GM21381 (cell line): ENCODE measurements around the gene C22orf15.

ENCODE experiments used
- ATAC-seq: cut with Tn5 transposase; IDR thresholded peaks from one replicate; pipeline ENCODE4 v1.9.1; 2021; ENCODE audit warnings: mild to moderate bottlenecking, moderate library complexity; ENCODE audit not compliant: unreplicated experiment

The C22orf15 gene

DNA sequence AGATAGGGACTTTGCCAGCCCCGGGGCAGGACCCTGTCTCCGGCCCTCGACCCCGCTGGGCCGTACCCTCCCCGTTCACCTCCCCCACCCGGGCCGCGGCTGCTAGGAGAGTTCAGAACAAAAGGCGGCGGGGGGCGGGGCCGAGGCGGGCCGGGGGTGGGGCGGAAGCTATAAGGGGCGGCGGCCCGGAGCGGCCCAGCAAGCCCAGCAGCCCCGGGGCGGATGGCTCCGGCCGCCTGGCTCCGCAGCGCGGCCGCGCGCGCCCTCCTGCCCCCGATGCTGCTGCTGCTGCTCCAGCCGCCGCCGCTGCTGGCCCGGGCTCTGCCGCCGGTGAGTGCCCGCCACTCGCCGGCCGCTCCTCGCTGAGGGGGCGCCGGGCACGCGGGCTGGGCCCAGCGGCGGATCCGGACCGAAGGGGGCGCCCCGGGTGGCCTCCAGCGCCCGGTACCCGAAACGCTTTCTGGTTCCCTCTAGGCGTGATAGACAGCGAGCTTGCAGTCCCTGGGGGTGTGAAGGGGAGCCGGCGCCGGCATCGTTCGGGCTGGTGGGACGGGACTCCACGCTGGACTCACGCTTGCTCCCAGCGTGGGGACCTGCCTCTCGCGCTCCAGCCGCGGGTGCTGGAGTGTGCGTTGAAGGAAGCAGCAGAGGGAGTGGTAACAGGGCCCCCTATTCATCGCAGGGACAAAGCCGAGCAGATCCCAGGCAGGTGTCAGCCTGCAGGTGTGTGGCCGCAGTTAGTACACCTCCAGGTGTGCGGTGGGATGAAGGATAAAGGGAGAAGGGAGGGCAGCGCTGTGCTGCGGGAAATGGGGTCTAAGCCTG, 10.1 kb downstream of the C22orf15 start, which contains the start of gene MMP11:
Gene MMP11, plus strand, starts transcription at position 201 of the 825 bp plus-strand sequence. Its CDS starts 22 bp downstream, at position 223.
- no peak for ATAC-seq

DNA sequence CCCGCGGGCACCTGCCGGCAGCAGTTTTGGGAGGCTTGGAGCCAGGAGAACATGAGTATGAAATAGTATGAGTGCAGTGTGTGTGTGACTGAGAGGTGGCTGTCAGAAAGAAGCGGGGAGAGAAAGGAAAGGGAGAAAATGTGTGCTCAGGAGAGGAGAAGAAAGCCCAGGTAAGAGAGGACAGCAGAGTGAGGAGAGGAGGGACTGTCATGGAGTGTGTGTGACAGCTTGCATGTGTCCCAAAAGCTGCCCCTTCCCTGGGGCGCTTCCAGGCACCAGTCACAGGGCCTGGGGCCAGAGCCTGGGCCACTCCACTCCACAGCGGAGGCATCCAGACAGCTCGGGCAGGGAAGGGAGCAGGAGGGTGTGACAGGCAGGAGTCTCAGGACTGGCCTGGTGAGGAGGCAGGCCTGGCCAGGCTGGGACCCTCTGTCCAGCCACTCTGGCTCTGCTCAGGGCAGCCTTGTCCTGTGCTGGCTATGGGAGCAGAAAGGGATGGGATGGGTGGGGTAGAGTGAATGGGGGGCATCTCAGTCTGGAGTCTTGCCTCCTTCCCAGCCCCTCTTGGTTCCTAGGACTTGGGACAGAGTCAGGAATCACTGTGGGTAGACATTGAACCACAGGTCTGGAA, 10.8 kb downstream of the C22orf15 start:
- ATAC-seq: no peak

DNA sequence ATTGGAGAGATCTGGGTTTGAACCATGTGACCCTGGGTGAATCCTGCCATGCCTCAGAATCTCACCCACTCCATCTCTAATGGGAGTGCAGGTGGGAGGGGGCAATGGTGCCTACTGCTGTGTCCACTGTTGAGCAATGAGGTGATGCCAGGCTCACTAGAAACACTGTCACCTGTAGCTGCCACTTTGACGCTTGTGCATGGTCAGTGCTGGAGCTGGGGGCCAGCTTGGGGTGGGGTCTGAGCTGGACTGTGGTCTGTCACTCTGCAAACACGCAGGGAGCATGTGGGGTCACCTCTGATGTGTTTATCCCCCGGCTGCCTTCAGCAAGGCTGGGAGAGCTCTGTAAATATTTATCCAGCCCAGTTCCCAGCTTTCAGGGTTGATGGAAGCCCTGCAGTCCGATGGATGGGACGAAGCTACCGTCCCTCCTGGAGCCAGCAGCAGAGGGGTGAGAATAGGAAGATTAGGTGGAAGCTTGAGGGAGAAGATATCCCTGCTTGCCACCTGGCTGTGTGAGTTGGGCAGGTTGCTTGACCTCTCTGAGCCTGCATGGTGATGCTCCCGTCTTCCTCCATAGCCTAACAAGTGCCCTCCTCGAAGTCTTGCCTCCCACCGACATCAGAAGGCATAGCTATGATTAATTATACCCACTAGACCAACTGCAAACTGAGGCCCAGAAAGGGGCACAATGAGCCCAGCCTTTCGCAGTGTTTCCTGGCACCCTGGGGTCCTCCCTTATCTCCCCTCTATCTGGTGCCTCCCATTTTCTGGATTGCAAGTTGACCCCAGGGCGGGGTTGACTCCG, 11.5 kb downstream of the C22orf15 start:
- no peak for ATAC-seq

DNA sequence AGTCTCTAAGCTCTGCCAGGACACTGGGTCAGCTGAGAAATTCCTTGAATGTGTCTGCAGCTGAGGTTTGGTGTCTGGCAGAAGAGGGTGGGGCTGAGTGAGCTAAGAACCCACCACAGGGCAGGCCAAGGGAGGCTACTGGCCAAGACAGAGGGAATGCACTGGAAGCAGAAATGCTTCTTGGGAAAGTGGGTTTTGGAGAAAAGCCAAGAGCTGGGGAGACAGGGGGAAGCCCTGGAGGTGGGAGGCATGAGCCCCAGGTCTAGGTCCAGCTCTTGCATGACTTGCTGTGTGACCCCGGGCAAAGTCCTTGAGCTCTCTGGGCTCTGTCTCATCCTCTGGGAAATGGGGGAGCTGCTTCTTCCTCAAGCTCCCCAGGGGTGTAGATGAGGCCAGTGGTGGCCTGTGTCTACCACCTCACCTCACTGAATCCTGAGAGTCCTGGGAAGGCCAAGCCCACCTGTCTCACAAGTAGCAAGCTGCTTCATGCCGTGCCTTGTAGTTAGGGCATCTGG, 12.2 kb downstream of the C22orf15 start:
- no peak for ATAC-seq

DNA sequence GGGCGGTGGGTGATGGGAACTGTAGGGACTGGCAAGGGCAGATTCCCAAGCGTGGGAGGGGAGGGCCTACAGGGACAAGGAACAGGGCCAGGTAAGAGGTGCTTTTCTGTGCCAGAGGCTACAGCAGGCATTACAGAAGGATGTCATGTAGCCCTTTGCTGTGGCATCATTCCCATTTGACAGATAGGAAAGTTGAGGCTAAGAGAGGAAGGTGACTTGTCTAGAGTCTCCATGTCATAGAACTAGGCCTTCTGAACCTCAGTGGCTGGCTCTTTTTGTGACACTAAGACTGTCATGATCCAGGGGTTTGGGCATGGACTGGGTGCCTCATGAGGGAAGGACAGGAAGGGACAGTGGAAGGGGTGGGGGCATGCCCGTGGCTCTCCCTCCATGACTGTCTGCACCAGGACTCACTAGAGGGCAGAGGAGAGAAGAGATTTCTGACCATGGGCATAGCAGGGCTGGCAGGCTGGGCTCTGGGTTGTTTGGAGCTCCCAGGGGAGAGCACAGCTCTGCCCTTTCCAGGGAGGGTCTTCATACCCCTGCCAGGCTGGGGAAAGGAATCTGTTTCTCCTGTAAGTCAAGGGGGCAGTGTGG, 13.1 kb downstream of the C22orf15 start:
- no peak for ATAC-seq

DNA sequence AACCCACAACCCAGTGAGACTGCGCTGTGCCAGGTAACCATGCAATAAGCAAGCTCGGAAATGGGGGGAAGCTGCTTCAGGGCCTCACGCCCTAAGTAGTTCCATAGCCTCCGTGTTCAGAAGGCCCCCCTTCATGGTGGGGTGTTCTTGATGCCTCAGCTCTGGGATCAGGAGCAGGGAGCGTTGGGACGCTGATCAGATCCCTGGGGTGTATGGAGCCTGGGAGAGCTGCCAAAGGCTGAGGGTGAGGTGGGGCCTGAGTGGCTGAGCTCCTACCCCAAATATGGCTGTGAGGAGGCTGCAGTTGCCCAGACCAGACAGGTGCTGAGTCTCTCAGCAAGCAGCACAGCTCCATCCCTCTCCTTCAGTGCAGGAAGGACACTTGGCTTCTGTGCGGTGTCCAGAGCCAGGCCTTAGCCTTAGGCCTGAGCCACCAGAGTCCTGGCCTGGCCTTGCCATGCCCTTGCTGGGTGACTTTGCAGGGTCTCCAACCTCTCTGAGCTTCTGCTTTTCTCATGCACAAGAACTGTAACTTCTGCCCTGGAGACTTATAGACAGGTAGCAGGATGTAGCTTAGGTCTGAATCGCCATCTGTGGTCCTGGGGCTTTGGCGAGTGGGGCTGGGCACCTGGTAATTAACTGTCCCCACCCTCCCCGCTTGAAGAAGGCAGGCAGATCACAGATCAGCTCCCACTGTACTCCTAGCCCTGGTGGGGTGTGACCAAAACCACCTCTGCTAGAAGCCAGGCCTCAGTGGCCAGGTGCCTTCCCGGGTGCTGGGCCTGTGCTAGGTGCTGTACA, 15.2 kb downstream of the C22orf15 start:
- no peak for ATAC-seq

DNA sequence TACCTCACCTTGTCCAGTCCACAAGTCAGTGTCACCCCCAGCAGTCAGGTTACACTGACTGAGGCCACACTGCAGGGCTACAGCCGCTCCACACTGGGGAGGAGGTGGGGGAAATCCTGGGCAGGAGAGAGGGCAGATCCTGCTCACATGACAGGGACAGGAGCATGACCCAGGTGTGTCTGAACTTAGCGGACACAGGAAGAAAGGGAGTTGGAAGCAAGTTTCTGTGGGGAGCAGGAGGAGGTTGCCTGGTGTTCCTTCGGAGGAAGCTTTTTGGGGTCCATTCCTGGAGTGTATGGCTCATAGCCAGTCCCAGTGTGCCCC, 15.7 kb downstream of the C22orf15 start:
- ATAC-seq: no peak

DNA sequence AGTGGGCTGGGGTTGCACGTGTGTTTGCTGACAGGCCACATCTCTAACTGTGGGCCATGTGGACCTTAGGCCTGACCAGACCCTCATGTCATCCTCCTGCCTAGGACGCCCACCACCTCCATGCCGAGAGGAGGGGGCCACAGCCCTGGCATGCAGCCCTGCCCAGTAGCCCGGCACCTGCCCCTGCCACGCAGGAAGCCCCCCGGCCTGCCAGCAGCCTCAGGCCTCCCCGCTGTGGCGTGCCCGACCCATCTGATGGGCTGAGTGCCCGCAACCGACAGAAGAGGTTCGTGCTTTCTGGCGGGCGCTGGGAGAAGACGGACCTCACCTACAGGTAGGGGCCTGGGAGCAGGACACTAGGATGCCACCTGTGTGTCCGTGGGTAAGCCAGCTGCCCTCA, 16.3 kb downstream of the C22orf15 start:
- no peak for ATAC-seq

DNA sequence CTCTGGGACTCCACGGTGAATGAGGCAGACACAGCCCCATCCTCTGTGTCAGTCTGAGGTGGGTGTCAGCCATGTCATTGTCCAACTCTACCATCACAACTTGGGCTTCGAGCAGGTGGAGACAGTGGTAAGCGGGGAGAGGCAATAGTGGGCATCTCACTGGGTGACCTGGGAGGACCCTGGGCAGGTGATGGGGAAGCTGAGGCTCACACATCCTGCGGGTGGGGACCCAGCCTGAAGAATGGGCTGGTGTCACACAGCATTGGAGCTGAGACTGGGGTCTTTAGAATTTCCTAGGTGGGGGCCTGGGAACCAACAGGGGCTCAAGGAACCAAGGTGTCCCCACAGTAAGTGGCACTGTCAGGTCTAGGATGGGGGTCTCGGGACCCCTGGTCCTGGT, 16.9 kb downstream of the C22orf15 start:
- no peak for ATAC-seq

DNA sequence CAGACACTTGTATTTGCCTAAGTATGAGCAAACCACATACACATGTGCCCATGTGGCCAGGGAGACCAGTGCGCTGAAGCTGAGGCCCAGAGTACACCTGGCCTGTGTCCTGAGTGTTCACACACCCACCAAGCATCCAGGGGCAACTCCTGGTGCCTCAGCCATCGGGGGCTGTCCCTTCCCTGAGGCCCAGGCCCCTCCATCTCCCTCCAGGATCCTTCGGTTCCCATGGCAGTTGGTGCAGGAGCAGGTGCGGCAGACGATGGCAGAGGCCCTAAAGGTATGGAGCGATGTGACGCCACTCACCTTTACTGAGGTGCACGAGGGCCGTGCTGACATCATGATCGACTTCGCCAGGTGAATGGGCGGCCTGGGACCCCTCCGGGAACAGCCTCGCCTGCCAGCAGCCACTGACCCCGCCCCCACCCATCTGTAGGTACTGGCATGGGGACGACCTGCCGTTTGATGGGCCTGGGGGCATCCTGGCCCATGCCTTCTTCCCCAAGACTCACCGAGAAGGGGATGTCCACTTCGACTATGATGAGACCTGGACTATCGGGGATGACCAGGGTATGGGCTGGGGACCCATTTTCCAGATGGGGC, 17.5 kb downstream of the C22orf15 start:
- no peak for ATAC-seq

DNA sequence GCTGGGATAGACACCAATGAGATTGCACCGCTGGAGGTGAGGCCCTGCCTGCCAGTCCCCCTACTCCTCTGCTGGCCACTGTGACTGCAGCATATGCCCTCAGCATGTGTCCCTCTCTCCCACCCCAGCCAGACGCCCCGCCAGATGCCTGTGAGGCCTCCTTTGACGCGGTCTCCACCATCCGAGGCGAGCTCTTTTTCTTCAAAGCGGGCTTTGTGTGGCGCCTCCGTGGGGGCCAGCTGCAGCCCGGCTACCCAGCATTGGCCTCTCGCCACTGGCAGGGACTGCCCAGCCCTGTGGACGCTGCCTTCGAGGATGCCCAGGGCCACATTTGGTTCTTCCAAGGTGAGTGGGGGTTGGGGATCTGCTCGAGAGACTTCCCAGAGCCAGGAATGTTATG, 18.3 kb downstream of the C22orf15 start:
- no peak for ATAC-seq

DNA sequence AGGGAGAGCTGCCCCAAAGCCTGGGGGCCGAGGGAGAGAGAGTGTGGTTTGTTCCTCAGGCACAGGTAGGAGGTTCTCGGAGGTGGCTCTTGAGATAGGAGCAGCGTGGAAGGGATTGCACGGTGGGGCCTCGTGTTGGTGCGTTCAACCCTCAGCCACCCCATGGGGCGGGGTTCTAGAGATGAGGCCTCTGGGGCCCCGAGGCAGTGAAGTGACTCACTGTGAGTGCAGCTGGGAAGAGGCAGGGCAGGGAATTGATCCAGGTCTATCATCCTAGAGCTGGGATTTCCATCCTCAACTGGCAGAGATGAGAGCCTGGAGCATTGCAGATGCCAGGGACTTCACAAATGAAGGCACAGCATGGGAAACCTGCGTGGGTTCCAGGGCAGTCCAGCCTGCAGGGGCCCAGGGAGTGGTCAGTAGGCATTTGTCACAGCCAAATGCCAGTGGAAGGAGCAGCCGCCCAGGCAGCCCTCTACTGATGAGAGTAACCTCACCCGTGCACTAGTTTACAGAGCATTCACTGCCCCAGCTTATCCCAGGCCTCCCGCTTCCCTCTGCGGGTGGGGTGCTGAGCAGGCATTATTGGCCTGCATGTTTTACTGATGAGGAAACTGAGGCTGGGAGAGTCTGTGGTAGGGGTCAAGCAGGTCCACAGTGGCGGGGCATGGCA, 18.9 kb downstream of the C22orf15 start:
- ATAC-seq: no peak

DNA sequence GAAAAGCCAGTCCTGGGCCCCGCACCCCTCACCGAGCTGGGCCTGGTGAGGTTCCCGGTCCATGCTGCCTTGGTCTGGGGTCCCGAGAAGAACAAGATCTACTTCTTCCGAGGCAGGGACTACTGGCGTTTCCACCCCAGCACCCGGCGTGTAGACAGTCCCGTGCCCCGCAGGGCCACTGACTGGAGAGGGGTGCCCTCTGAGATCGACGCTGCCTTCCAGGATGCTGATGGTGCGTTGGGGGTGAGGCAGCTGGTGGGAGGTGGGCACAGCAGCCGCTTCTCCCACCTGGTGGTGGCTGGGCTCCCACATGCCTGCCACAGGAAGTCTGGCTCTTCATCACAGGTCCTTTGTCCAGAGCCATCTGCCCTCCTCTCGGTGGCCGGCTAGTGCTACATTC, 19.5 kb downstream of the C22orf15 start:
- no peak for ATAC-seq

DNA sequence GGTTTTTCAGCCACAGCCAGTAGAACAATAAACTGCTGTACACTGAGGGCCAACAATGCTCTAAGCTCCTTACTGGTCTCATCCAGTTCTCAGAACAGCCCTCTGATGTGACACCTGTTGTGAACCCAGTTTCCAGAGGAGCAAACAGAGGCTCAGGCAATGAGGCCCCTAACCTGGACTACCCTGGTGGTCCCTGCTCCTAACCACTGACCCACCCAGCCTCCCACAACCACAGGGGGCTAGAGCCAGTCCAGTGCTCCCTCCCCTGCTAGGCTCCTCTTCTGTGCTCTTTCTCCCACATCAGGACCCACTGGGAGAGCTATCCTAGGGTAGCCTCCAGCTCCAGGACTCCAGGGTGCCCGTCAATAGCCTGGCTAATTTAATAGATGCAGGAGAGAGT, 19.9 kb downstream of the C22orf15 start:
- ATAC-seq: no peak

DNA sequence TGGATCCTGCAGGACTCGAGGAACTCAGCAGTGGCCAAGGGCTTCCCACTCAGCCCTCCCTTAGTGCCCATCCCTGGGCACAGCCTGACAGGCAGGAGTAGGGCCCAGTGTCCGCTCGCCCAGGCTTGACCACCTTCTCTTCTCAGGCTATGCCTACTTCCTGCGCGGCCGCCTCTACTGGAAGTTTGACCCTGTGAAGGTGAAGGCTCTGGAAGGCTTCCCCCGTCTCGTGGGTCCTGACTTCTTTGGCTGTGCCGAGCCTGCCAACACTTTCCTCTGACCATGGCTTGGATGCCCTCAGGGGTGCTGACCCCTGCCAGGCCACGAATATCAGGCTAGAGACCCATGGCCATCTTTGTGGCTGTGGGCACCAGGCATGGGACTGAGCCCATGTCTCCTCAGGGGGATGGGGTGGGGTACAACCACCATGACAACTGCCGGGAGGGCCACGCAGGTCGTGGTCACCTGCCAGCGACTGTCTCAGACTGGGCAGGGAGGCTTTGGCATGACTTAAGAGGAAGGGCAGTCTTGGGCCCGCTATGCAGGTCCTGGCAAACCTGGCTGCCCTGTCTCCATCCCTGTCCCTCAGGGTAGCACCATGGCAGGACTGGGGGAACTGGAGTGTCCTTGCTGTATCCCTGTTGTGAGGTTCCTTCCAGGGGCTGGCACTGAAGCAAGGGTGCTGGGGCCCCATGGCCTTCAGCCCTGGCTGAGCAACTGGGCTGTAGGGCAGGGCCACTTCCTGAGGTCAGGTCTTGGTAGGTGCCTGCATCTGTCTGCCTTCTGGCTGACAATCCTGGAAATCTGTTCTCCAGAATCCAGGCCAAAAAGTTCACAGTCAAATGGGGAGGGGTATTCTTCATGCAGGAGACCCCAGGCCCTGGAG, 20.7 kb downstream of the C22orf15 start:
- ATAC-seq: no peak

DNA sequence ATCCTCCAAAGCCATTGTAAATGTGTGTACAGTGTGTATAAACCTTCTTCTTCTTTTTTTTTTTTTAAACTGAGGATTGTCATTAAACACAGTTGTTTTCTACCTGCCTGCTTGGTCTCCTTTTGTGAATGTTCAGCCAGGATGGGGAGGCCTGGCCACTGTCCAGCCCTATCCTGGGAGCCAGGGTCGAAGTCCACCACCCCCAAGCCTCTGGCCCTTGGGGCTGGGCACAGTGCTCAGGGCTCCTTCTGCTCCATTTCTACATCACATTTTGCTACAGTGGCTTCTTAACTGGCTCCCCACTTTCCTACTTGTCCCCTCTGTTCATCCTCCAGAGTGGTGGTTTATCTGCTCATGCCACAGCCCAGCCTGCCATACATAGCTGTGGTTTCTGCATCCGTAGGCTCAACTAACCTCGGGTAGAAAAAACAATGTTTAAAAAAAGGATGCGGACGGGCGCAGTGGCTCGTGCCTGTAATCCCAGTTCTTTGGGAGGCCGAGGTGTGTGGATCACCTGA, 21.5 kb downstream of the C22orf15 start:
- ATAC-seq: no peak

DNA sequence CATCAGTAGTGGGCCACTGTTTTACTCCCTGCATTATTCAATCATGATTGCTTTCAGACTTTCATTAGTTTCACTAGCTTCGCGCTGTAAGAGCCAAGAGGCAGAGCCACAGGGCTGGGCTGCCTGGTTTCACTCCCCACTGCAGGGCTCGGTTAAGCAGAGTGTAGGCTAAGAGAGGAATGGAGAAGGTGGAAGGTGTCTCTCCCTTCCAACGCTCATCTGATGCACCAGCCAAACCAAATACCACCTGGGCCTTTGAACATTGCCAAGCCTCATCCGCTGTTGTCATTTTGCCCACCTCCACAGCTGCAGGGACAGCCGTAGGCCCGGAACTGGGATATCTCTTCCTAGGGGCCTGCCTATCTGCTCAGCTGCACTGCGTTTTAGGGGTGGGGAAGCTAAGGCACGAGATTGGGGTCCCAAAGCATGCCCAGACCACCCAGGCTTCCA, 23.5 kb downstream of the C22orf15 start:
- no peak for ATAC-seq
